Hematopoietic multipotent progenitor cell treated with erythropoietin and hydrocortisone succinate and interleukin-3 and kit ligand, for 8 days (in vitro differentiated cells): ENCODE measurements around the gene ANKRD33B.

Source experiments
- DNase-seq: peaks from one replicate; pipeline ENCODE4 v3.0.0-alpha.2; 2015

Gene ANKRD33B

DNA sequence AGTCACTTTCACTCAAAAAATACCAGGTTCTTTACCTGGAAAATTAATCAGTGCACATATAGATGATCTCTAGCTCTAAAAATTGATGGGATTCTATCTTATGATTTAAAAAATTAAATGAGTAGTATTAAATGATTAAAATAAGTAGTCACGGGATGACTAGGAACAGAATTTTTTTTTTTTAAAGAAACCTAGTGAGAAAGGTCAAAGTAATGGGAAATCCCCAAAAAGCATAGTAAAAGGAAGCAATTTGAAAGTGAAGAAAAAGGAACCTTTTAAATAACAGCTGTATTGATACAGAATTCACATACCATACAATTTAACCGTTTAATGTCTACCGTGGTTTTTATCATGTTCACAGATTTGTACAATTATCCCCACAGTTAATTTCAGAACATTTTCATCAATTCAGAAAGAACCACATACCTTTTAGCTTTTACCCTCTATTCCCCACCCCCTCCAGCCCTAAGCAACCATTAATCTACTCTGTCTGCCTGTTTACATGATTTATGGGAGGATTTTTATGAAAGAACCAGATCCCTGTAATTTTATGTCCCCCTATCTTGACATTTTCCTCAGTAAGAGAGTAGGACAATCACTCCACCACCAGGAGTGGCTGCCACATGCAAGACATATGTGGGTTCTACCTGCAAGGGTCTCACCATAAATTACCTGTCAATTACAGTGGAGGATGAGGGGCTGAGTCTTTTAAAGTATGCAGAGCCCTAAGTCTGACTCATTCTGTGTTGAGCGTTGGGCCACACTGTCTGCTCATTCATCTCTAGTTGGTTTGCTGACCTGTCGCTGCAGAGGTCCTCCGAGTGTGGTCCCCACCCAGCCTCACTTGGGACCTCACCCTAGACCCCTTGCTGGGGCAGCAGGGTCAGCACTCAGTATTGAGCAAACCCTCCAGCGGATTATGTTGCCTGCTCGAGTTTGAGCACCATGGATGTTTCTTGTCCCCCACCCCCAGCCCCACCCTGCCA is 16.0 kb downstream of the ANKRD33B start:
- DNase-seq: no peak

DNA sequence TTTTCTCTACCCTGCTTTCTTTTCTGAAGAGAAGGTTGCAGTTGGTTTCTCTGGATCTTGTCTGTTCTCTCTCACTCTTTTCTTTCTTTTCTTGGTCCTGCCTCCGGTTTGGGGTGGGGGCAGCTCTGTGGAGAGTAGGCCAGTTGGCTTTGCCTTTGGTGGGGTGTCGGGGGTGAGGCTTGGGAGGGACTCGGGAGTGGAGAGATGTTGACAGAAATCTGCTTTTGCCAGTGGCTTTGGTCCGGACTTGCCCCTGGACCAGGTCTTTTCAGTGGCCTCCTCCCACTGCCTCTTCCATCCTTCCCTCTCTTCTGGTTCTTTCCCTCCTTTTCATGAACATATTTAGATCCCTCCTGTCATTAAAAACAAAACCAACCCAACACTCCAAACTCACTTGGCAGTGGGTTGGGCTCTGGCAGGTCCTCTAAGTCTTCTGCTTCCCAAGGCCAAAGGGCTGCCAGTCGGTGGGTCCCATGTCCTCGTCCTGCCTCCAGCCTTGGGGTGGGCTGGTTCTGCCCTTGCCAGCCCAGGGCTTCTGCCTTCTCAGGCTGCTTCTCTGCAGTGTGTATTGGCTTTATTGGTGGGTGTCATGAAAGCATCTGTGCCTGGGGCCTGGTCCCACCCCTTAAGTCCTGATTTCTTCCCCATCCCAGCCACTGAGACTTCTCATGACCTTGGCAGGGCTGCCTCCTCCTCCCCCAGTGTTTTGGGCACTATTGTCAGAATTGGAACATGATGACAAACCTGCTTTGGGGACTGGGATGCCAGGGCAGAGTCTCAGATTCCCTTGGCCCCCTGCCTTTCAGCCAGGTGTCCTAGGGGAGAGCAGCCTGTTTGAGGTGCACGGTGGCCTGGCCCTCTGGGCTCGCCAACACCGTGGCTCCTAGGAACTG is 16.9 kb downstream of the ANKRD33B start:
- no peak for DNase-seq

DNA sequence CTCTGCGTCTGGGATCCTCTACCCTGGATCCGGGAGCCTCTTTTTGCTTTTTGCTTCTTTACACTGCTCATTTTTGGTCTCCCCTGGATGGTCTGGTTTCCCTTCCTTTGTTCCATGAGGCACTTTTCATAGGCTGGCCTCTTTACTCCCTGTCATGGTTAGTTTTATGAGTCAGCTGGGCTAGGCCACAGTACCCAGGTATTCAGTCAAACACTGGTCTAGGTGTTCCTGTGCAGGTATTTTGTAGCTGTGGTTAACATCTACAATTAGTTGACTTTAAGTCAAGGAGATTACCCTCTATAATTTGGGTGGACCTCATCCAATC is 17.5 kb downstream of the ANKRD33B start:
- DNase-seq: no peak

- DNase-seq: no peak
These were observed 18.1 kb downstream of the ANKRD33B start for GRCh38 chr5:10581867-10582511.

- DNase-seq: no peak
These were observed 18.6 kb downstream of the ANKRD33B start for GRCh38 chr5:10582512-10582897.

GRCh38 chr5:10583663-10584572 is 20.0 kb downstream of the ANKRD33B start:
- no peak for DNase-seq

- no peak for DNase-seq
These were observed 21.0 kb downstream of the ANKRD33B start for GRCh38 chr5:10584714-10585517.

- no peak for DNase-seq
These were observed 21.6 kb downstream of the ANKRD33B start for GRCh38 chr5:10585518-10585915.

DNA sequence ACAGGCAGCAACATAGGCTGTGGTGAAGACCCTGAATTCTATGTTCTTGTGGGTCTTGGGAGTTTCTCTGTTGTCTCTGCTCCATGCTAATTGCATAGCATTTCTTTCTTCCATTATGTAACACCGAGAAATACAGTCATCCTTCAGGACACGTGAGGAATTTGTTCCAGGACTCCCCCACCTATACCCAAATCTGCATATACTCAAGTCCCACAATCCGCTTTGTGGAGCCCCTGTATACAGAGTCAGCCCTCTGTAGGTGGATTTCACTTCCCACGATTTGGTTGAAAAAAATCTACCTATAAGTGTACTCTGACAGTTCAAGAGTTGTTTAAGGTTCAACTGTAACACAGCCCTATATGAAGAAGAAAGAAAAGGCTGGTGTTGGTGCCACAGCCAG is 22.1 kb downstream of the ANKRD33B start:
- DNase-seq: no peak

GRCh38 chr5:10586555-10586954 is 22.7 kb downstream of the ANKRD33B start:
- DNase-seq: no peak

- no peak for DNase-seq
These were observed 24.4 kb downstream of the ANKRD33B start for GRCh38 chr5:10588109-10588775.

DNA sequence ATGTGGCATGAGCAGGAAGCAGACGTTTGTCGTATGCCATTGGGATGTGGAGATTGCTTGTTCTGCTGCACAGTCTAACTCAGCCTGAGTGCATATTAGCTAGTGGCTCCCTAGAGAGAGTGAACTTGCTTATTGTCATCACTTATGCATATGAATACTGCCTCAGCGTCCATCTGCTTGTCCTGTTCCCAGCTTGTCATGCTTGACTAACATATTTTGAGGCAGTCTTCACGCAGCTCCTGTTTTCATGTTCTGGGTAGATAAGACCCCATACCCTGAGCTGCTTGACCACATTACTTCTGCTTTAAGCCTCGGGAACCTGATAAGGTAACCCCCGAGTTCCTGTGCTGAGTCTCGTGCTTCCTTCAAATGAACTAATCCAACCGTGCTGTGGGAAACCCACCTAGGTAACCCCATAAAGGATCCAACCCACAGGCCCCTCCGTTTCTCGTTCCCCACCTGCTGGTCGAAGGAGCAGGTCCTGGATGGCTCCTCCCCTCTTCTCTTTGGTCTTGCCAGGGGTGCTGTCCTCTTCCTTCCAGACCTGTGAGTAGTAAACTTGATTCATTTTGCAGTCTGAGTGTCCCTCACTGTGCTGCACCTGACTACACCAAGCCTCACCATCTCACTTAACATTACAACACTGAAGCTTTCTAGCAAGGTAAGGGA is 25.0 kb downstream of the ANKRD33B start:
- peak; percentile 96 for DNase-seq

DNA sequence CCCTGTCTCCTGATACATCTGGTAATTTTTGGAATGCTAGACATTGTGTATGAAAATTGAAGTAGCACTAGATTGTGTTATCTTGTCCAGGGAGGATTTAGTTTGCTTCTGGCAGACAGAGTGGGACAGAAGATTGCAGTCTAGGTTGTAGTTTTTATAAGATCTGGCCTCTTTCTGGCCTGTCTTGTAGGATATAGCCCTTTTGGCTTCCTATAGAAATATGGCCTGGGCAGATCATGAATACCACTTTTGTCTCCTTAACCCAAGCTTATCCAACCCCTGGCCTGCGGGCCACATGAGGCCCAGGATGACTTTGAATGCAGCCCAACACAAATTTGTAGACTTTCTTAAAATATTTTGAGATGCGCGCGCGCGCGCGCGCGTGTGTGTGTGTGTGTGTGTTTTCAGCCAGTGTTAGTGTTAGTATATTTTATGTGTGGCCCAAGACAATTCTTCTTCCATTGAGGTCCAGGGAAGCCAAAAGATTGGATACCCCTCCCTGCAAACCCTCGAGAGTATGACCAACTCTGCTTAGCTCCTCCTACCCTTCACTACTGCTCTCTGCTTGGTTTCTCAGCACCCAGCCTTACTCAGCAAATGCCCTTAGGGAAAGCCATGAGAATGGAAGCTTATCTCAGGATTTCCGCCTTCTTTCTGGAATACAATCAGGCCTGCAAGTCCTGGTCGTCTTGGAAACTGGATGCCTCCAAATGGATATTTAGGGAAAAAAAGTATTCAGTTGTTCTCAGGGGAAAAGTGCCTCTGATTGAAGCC is 26.5 kb downstream of the ANKRD33B start:
- DNase-seq: peak; percentile 74

DNA sequence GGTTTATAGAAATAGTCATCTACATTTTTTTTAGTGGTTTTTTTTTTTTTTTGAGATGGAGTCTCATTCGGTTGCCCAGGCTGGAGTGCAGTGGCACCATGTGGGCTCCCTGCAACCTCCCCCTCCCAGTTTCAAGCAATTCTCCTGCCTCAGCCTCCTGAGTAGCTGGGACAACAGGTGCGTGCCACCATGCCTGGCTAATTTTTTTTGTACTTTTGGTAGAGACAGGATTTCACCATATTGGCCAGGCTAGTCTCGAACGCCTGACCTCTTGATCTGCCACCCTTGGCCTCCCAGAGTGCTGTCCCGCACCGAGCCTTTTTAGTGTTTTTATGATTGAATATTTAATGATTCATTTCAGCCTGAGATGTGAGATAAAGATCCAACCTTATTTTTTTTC is 27.3 kb downstream of the ANKRD33B start:
- no peak for DNase-seq

GRCh38 chr5:10591966-10592365 is 28.1 kb downstream of the ANKRD33B start:
- DNase-seq: no peak

- DNase-seq: no peak
These were observed 28.7 kb downstream of the ANKRD33B start for GRCh38 chr5:10592601-10593000.

GRCh38 chr5:10593531-10594181 is 29.8 kb downstream of the ANKRD33B start:
- DNase-seq: no peak

GRCh38 chr5:10594591-10595210 is 30.8 kb downstream of the ANKRD33B start:
- DNase-seq: peak; percentile 40
